T47D (cell line): ENCODE results near the gene SLC22A3.
"Not testable (repeated sequence)": the region's sequence is repeated elsewhere in the genome, so short reads cannot be mapped to it uniquely, and the experiment has no call there.

Experiments used
- DNase-seq, 2 experiments: peaks; one replicate each; pipeline versions ENCODE4 v3.0.0 to v3.0.0-alpha.2; 2011 to 2012; ENCODE audit warnings: low read depth in 1 of 2, low spot score in 1 of 2
- JUND ChIP-seq: IDR thresholded peaks from 2 replicates; pipeline ENCODE4 v1.6.1; 2012; ENCODE audit warnings: low read depth
- in situ Hi-C: cut with HindIII; loops from 2 replicates; pipeline ENCODE4 v1.10.0; 2016; ENCODE audit warnings: low sequenced_read_pairs, low pct_unique_long_range_greater_than_20kb

SLC22A3 gene

DNA sequence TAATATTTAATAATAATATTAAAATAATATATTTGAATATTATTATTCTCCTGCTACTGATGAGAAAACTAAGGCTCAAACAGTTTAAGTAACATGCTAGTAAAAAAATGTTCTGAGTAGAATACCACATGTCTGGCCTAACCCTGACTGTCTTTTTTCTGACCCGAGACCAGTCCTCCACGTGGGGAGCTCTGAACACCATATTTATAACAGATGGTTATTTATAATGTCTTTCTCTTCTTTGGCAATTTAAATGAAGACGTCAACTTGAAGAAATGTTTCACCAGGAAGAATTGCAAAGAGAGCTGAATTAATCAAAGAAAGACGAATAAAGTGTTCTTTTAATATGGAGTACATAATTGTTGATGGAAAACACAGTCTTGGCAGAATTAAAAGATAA is 82.0 kb downstream of the SLC22A3 start:
- no peak for DNase-seq
- in situ Hi-C loops: no loop called here
- TF ChIP-seq JUND: no peak

DNA sequence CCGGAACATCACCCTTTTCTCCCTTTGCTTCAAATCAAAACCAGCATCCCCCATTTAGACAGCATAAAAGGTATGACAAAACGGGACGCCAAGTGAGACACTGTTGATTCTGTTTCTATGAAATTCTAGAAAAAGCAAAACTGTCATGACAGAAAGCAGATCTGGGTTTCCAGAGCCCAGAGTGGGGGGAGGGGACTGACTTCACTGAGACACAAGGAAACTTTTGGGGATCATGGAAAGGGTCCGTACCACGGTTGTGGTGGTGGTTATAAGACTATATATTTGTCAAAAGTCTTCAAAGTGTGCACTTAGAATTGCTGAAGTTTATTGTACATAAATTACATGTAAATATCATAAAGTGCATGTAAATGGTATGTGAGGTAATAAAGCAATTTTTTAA is 82.6 kb downstream of the SLC22A3 start:
- TF ChIP-seq JUND: no peak
- in situ Hi-C loops: no loop called here
- no peak for DNase-seq

DNA sequence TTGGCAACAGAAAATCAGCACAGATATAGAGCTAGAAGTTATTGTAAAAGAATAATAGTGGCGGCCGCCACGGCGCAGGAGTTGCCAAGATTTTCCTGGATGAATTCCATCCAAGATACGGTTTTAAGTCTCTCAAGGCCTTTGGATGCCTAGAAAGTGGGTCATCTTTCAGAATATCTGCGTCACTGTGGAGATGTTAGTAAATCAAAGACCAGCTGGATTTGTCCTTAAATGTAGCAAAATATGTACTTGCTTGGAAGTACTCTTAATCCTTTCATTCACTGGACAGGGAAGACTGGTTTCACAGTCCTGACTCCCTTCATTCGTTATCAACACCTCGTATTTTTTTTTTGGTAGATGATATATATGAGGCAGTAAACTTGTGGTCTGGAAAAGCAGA is 83.0 kb downstream of the SLC22A3 start:
- TF ChIP-seq JUND: no peak
- no peak for DNase-seq
- in situ Hi-C loops: no loop called here

DNA sequence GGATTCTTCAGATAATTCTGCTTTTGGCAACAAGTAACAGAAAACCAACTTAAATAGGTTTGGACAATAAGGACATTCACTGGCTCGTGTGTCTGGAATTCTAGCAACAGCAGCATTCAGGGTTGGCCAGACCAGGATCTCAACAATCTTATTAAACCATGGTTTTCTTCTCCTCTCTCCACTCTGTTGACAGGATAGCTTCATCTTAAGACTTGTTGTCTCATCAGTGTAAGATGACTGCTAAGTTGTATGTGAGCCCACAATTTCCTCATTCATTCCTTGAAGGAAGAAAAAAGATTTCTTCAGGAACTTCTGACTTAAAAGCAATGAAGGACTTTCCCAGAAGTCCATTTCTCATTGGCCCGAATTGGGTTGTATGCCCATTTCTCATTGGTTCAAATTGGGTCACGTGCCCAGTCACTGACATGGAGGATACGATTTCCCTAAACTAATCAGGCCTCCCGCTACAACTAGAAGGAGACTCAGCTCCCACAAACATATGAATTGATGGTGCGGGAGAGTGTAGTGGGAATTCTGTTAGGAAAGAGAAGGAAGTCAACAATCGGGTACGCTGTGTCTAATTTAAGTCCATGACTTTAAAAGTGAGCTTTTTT is 83.7 kb downstream of the SLC22A3 start:
- no peak for DNase-seq
- TF ChIP-seq JUND: no peak
- in situ Hi-C loops: no loop called here

DNA sequence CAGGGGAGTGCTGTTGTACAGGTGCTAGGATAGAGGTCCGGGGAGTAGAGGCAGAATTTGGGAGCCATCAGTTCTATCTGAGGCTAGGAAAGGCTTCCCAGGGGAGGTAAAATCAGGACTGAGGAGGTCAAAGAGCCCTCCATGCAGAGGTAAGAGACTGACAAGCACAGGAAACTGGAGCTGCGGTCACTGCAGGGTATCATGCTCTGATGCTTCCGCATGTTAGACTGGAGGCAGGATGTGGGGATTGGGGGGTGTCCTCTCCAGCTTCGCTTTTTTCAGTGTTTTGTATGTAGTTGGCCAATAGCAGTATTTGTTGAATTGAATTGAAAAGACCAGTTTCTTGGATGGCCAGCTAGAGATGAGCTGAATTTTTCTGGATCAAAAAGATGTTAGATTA is 87.8 kb downstream of the SLC22A3 start:
- DNase-seq: no peak
- in situ Hi-C loops: no loop called here
- TF ChIP-seq JUND: no peak

DNA sequence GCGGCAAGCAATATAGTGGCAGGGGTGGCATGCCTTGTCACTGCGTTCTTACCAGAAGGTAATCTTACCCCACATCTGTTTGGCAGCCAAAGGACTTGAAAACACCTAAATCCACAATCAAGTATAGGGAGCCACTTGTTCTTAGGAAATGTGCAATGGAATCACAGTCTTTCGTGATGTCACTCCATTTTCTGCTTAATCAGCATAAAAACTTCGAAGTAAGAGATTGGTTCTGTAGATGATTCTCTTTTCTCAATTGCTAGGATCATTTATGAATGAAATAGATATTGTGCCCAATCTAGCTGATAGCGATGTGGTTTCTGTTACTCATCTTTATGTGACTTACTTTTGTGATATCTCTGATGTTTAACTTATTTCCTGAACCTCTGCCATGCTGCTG is 89.0 kb downstream of the SLC22A3 start:
- TF ChIP-seq JUND: no peak
- in situ Hi-C loops: no loop called here
- no peak for DNase-seq

DNA sequence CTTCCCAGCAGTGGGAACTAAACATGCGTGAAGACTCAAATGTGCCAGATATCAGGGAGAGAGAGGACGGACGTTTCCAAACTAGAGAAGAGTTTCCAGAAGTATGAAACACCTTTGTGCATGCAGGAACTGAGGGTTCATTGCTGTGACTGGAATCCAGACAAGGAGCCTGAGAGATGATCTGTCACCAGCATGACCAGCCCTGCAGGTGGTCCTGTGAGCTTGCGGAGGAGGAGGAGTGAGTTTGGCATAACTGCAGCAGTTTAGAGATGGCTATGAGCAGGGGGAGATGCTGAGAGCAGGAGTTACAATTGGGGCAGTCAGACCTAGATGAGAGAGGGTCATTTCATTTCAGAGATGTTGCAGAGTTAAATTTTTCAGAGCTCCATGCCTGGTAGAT is 89.6 kb downstream of the SLC22A3 start:
- TF ChIP-seq JUND: no peak
- in situ Hi-C loops: no loop called here
- DNase-seq: no peak

DNA sequence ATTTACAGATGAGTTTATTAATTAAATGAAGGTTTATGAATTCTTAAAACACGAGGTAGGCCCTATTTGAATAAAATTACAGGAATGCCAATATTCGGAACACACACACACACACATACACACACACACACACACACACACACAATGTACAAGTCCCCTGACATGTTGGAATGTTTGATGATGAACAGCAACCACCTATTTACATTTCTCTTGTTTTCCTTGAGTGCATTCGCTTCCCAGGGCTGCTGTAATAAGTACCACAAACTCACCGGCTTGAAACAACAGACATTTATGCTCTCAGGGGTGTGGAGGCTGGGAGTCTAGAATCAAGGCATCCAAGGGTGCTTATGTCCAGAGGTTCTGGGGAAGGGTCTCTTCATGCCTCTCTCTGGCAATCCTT is 90.3 kb downstream of the SLC22A3 start:
- in situ Hi-C loops: no loop called here
- no peak for TF ChIP-seq JUND

DNA sequence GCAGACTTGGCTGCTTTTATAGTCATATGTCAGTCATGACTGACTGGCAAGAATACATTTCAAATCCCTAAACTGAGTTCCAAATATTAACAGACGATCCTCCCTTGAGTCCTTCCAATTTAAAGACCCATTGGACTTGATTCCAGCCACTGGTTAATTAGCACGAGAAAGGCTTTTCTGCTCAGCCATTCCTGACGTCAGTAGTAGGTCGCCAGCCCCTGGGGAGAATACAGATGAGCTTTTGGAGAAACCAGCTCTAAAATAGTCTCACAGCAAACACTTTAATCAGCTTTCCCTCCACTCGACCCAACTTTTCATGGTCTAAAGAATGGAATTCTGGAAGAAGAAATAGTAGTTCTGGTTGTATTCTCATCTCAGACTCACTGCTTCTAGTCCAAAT is 91.6 kb downstream of the SLC22A3 start:
- in situ Hi-C loops: no loop called here
- DNase-seq: no peak
- TF ChIP-seq JUND: no peak

More for the DNA sequence above, 90.3 kb downstream of the SLC22A3 start:
- DNase-seq: no peak

DNA sequence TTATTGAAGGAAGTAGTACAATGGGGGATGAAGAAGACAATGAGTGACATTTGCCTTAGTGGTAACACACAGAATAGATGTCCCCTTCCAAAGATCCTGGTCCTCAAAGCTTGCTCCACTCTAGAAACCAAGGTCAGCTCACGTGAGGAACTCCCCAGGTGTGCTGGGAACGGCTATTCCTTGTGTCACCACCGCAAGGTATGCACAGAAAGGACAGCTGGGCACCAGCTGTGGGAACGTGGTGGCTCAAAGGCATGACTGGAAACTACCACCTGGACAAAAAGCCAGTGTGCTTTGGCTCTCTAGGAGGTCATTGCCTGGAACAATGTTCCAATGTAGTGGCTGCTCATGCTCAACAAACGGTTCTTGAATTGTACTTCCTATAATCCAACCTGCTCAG is 94.0 kb downstream of the SLC22A3 start:
- in situ Hi-C loops: no loop called here

DNA sequence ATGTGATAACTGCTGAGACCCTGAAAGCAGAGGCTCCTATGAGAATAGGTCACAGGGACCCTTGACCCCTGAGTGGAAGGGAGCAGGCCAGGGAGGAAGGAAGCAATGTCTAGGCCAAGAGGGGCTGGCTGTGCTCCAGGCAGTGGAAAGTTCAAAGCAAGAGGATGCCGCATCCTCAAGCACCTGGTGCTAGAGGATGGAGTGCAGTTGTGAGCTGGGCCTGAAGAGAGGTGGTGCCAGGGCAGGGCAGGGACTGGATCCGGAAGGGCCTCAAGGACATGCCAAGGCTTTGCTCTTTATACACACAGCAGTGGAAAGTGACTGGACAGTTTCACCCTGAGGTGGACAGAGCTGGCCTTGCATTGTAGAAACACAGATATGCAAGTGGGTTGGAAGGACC is 97.0 kb downstream of the SLC22A3 start:
- in situ Hi-C loops: no loop called here
- DNase-seq: no peak
- TF ChIP-seq JUND: no peak

More for the DNA sequence above, 94.0 kb downstream of the SLC22A3 start:
- no peak for TF ChIP-seq JUND
- DNase-seq: no peak

DNA sequence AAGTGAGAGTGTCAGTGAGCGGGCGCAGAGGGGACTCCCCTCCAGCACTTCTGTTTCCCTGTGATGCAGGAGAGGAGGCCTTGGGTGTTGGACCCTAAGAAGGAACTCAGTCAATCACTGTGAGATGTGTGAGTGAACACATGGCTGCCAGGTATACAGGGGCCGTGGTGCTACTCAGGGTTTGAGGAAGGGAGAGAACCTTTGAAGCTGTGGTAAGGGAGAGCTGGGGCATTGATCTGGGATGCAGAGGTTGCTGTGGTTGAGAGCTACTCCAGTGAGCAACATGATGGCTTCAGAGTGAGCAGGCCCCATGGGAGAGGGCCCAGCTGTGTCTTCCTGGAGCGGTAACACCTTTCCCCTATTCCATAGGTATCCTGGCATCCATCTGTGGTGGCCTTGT is 99.2 kb downstream of the SLC22A3 start:
- no peak for TF ChIP-seq JUND
- no peak for DNase-seq
- in situ Hi-C loops: no loop called here

DNA sequence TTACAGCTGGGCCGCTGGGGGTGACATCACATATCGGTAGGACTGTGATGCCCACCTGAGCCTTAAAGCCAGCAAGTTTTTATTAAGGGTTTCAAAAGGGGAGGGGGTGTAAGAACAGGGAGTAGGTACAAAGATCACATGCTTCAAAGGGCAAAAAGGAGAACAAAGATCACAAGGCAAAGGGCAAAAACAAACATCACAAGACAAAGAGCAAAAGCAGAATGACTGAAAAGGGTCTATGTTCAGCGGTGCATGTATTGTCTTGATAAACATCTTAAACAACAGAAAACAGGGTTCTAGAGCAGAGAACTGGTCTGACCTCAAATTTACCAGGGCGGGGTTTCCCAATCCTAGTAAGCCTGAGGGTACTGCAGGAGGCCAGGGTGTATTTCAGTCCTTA is 101.6 kb downstream of the SLC22A3 start:
- in situ Hi-C loops, DNase-seq: not testable (repeated sequence)

DNA sequence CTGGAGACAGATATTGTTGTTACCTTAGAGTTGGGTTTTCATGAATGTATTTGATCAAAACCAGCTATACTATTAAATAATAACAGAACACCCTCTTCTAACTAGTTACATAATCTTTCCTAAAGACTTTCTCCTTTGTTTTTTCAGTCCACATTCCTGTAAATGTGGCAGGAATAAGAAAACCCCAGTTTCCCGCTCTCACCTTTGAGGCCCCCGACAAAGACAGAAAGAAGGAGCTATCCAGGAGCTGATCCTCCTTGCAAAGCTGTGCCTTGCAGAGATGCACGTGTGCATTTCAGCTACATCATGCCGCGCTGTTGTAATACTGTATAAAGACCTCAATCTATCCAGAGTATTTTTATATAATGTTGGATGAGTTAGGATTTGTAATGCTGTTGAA is 102.7 kb downstream of the SLC22A3 start:
- no peak for TF ChIP-seq JUND
- in situ Hi-C loops: no loop called here
- no peak for DNase-seq
